OCI-LY7 (cell line): ENCODE results near the gene TFB1M.

Experiments used
- EZH2phosphoT487 ChIP-seq: fragments of 200-600 bp; sonication (generic); IDR thresholded peaks from 2 replicates; pipeline ENCODE4 v1.6.1; 2018; ENCODE audit warnings: low read depth, borderline replicate concordance, mild to moderate bottlenecking, mixed run types, antibody characterized with exemption, low read length, moderate library complexity, mixed read lengths
- TF ChIP-seq, protein P1 (sequence below): fragments of 200-600 bp; sonication (generic); conservative IDR thresholded peaks from 2 replicates; pipeline ENCODE4 v1.5.1; 2014; ENCODE audit warnings: mild to moderate bottlenecking, antibody characterized with exemption, low read length, moderate library complexity, mixed read lengths

DNA sequence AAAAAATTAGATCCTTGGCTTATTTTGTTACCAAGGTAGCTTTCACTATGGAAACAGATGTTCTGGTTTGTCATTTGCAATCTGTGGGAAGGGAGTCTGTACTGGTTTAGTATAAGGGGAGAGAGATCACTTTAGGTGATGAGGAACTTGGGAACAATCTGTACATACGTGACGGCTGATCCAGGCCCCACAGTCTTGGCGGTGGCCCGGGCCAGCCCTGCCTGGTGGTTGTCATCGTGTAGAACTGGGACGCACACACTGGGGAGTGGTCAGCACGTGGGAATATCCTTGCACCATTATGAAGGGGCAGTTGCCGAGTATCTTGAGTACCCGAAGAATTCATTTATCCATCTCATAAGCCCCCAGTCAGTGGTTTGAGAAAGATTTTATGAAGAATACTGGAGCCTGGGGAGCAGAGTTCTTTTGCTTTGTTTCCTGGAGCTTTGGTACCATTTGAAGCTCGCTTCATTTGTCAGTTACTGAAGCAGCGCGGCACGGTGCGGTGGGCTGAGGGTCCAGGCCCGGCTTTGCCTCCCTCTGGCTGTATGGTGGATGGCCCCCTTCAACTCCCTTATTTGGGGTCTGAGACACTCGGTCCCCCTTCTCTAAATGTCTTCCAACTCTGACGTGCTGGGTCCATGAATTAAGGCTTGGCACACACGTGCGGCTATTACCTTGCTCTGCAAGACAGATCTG, 73.2 kb downstream of the TFB1M start:
- TF ChIP-seq, protein P1, sequence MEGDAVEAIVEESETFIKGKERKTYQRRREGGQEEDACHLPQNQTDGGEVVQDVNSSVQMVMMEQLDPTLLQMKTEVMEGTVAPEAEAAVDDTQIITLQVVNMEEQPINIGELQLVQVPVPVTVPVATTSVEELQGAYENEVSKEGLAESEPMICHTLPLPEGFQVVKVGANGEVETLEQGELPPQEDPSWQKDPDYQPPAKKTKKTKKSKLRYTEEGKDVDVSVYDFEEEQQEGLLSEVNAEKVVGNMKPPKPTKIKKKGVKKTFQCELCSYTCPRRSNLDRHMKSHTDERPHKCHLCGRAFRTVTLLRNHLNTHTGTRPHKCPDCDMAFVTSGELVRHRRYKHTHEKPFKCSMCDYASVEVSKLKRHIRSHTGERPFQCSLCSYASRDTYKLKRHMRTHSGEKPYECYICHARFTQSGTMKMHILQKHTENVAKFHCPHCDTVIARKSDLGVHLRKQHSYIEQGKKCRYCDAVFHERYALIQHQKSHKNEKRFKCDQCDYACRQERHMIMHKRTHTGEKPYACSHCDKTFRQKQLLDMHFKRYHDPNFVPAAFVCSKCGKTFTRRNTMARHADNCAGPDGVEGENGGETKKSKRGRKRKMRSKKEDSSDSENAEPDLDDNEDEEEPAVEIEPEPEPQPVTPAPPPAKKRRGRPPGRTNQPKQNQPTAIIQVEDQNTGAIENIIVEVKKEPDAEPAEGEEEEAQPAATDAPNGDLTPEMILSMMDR: no peak
- no peak for TF ChIP-seq EZH2phosphoT487
